K562 (cell line): Measurements from ENCODE around the gene ZNF775. TPM values are rescaled to one million over a fixed set of nuclear protein-coding genes. Genes with fewer than 3 reads are reported as not detected.
A peak's percentile ranks its signal among the peaks of the same experiment; 100 is the strongest.

Source experiments
- ASH1L ChIP-seq: fragments of 450-650 bp; IDR thresholded peaks from 2 replicates; pipeline ENCODE4 v1.6.1; 2018; ENCODE audit warnings: borderline replicate concordance, mild to moderate bottlenecking, low read depth; ENCODE audit not compliant: partially characterized antibody
- CBX2 ChIP-seq: fragments of 200-600 bp; sonication (generic); IDR thresholded peaks from one replicate; pipeline ENCODE4 v1.6.1; 2012; ENCODE audit warnings: mild to moderate bottlenecking, low read length, inconsistent platforms; ENCODE audit not compliant: insufficient read depth, poor library complexity, severe bottlenecking
- CSDE1 ChIP-seq, 2 experiments: fragments of 450-650 bp; IDR thresholded peaks; 2 replicates each; pipeline ENCODE4 v1.6.1; 2016; ENCODE audit warnings: mild to moderate bottlenecking in 1 of 2
- EP400 ChIP-seq: fragments of 450-650 bp; IDR thresholded peaks from 2 replicates; pipeline ENCODE4 v1.6.1; 2017; ENCODE audit warnings: antibody characterized with exemption, mild to moderate bottlenecking, moderate library complexity
- JUNB ChIP-seq: fragments of 450-650 bp; formaldehyde crosslinking; conservative IDR thresholded peaks from 2 replicates; pipeline ENCODE4 v1.4.0; 2020; ENCODE audit warnings: mild to moderate bottlenecking
- PHB2 ChIP-seq: fragments of 450-650 bp; IDR thresholded peaks from 2 replicates; pipeline ENCODE4 v1.6.1; 2017; ENCODE audit warnings: low read depth
- SETDB1 ChIP-seq: IDR thresholded peaks from one replicate; pipeline ENCODE4 v1.6.1; 2012; ENCODE audit warnings: low read length, control low read depth, inconsistent platforms
- SIN3B ChIP-seq: fragments of 450-650 bp; IDR thresholded peaks from 2 replicates; pipeline ENCODE4 v1.6.1; 2017; ENCODE audit warnings: low read depth, mild to moderate bottlenecking, moderate library complexity
- SOX6 ChIP-seq: fragments of 450-650 bp; IDR thresholded peaks from 2 replicates; pipeline ENCODE4 v1.6.1; 2014; ENCODE audit warnings: mild to moderate bottlenecking
- ZNF780A ChIP-seq: fragments of 250-450 bp; sonication (Bioruptor Pico); IDR thresholded peaks from 2 replicates; pipeline ENCODE4 v1.5.0; 2021; ENCODE audit warnings: mild to moderate bottlenecking
- ZSCAN32 ChIP-seq: fragments of 450-650 bp; formaldehyde crosslinking; IDR thresholded peaks from 2 replicates; pipeline ENCODE4 v1.4.0; 2020; ENCODE audit warnings: mild to moderate bottlenecking, moderate library complexity
- polyA plus RNA-seq, 8 experiments: library from polyadenylated mRNA; depleted of rRNA in 4 of 8; stranded (reverse) in 5 of 8; unstranded in 3 of 8; fragments of >200 nt; fragmentation: Nextera tagmentation in 2 of 8; fragmentation: Illumina TruSeq in 1 of 8; extraction: Ambion mirVana in 2 of 8; extraction: Trizol in 1 of 8; gene quantifications; 2 replicates each; pipeline versions ENCODE4 v1.2.1 to v1.2.3, GENCODE V29; 2011 to 2014; ENCODE audit warnings: inconsistent platforms in 1 of 8, missing spikeins in 1 of 8
- total RNA-seq, 7 experiments: library from RNA; depleted of rRNA in 6 of 7; stranded (reverse); fragments of >200 nt in 6 of 7; fragmentation: Illumina TruSeq in 2 of 7; extraction: Trizol in 2 of 7; gene quantifications; 2 replicates each; pipeline versions ENCODE4 v1.2.1 to v1.2.3, GENCODE V29; 2011 to 2021; ENCODE audit warnings: low replicate concordance in 1 of 7
- TF ChIP-seq, protein P1 (sequence below): fragments of 150-350 bp; IDR thresholded peaks from 2 replicates; pipeline ENCODE4 v1.6.1; 2014; ENCODE audit warnings: low read depth, mild to moderate bottlenecking, low read length, borderline replicate concordance
- TF ChIP-seq, protein P2 (sequence below), 2 experiments: fragments of 450-650 bp; IDR thresholded peaks; 2 replicates each; pipeline ENCODE4 v1.6.1; 2016; ENCODE audit warnings: mild to moderate bottlenecking in 2 of 2, borderline replicate concordance in 1 of 2, low read depth in 1 of 2, moderate library complexity in 1 of 2
- TF ChIP-seq, protein P3 (sequence below): sonication (generic); formaldehyde crosslinking; IDR thresholded peaks from 2 replicates; pipeline ENCODE4 v1.8.1; 2023; ENCODE audit warnings: mild to moderate bottlenecking, missing genetic modification reagents

Gene ZNF775
- total and polyA plus RNA-seq, 9 of the 15 experiments (the other 6 are each of a cell fraction or from before 2014, with no cell fraction given) = 0.04 to 18.7 (median 4.9) TPM

DNA sequence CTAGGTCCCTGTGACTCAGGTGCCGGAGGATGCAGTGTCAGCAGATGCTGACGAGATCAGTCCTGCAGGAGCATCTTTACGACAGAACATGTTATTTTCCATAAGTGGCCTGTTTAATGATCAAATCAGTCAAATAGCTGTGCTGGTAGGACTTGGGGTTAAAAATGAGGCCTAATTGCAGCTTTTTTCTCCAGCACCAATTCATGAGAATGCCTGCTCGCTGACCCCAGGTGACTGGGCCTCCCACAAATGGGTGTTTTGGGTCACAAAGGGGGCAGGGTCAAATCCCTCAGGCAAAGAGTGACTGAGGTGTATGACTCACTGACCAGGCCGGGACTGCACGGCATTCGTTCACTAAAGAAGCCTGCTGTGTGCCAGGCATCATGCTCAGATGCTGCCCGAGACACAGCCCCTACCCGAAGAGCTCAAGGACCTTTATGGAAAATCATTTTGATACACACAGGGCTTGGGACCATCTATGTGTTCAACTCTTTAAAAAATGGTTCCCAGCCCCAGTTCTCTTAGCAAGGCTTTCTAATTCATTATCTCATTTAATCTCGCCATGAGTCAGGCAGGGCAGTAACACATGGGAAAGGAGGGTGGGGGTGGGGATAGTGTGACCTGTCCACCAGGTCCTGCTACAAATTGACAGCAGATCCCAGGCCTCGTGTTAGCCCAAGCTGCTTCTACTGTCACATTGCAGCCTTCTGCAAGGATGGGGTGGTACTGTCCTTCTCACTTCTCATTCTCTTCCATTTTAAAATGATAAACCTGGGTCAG, 21.1 kb downstream of the ZNF775 start (continued):
- TF ChIP-seq EP400 = peak; percentile 78
- TF ChIP-seq, protein P1, sequence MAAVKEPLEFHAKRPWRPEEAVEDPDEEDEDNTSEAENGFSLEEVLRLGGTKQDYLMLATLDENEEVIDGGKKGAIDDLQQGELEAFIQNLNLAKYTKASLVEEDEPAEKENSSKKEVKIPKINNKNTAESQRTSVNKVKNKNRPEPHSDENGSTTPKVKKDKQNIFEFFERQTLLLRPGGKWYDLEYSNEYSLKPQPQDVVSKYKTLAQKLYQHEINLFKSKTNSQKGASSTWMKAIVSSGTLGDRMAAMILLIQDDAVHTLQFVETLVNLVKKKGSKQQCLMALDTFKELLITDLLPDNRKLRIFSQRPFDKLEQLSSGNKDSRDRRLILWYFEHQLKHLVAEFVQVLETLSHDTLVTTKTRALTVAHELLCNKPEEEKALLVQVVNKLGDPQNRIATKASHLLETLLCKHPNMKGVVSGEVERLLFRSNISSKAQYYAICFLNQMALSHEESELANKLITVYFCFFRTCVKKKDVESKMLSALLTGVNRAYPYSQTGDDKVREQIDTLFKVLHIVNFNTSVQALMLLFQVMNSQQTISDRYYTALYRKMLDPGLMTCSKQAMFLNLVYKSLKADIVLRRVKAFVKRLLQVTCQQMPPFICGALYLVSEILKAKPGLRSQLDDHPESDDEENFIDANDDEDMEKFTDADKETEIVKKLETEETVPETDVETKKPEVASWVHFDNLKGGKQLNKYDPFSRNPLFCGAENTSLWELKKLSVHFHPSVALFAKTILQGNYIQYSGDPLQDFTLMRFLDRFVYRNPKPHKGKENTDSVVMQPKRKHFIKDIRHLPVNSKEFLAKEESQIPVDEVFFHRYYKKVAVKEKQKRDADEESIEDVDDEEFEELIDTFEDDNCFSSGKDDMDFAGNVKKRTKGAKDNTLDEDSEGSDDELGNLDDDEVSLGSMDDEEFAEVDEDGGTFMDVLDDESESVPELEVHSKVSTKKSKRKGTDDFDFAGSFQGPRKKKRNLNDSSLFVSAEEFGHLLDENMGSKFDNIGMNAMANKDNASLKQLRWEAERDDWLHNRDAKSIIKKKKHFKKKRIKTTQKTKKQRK = no peak
- TF ChIP-seq ZSCAN32 (CRISPR knock-in tag) = no peak
- TF ChIP-seq SETDB1 = no peak
- TF ChIP-seq JUNB = no peak
- TF ChIP-seq CBX2 = no peak
- TF ChIP-seq PHB2 = no peak
- no peak for TF ChIP-seq ZNF780A (CRISPR knock-in tag)
- peak; percentile 66 for TF ChIP-seq SOX6
- TF ChIP-seq SIN3B = no peak
- peak in 1 of 2 experiments; percentile 11; a peak in 1 of 4 replicates for TF ChIP-seq CSDE1 (IDR thresholded peaks at IDR 0.05)
- TF ChIP-seq, protein P2, sequence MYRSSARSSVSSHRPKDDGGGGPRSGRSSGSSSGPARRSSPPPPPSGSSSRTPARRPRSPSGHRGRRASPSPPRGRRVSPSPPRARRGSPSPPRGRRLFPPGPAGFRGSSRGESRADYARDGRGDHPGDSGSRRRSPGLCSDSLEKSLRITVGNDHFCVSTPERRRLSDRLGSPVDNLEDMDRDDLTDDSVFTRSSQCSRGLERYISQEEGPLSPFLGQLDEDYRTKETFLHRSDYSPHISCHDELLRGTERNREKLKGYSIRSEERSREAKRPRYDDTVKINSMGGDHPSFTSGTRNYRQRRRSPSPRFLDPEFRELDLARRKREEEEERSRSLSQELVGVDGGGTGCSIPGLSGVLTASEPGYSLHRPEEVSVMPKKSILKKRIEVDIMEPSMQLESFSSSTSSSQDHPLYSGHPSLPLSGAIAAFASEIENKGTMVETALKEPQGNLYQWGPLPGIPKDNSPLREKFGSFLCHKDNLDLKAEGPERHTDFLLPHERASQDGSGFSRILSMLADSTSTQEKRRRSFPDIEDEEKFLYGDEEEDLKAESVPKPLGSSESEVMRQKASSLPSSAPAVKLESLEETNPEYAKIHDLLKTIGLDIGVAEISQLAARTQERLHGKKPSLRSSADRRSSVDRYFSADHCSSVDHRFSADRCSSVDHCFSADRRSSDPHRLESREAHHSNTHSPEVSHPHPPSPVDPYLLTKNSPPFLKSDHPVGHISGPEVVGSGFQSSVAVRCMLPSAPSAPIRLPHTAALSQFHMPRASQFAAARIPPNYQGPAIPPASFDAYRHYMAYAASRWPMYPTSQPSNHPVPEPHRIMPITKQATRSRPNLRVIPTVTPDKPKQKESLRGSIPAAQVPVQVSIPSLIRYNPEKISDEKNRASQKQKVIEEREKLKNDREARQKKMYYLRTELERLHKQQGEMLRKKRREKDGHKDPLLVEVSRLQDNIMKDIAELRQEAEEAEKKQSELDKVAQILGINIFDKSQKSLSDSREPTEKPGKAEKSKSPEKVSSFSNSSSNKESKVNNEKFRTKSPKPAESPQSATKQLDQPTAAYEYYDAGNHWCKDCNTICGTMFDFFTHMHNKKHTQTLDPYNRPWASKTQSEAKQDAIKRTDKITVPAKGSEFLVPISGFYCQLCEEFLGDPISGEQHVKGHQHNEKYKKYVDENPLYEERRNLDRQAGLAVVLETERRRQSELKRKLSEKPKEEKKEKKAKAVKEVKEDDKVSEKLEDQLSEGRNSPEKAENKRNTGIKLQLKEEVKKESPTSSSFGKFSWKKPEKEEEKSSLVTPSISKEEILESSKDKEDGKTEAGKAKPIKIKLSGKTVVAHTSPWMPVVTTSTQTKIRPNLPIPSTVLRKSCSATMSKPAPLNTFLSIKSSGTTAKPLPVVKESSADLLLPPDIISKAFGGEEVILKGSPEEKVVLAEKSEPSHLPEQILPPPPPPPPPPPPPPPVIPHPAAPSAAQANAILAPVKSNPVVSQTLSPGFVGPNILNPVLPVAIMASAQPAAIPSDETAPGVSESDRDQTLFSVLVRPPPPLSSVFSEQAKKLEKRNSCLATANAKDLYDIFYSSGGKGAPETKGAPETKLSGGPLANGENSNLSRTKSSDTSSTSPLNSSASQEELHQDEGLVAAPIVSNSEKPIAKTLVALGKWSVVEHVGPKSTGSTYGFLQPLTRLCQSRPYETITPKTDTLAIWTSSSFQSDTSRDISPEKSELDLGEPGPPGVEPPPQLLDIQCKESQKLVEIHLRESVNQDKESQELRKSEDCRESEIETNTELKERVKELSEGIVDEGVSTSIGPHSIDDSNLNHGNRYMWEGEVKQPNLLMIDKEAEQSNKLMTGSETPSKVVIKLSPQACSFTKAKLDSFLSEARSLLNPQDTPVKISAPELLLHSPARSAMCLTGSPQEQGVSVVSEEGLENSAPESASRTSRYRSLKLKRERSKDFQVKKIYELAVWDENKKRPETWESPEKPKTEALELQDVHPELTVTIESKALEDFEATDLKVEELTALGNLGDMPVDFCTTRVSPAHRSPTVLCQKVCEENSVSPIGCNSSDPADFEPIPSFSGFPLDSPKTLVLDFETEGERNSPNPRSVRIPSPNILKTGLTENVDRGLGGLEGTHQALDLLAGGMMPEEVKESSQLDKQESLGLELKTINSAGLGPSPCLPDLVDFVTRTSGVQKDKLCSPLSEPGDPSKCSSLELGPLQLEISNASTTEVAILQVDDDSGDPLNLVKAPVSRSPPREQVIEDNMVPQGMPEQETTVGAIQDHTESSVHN (IDR thresholded peaks at IDR 0.05; ENCODE audit: borderline replicate concordance in 1 of 2, low read depth in 1 of 2) = peak in 1 of 2 experiments; percentile 86; a peak in 2 of 4 replicates
- TF ChIP-seq, protein P3, sequence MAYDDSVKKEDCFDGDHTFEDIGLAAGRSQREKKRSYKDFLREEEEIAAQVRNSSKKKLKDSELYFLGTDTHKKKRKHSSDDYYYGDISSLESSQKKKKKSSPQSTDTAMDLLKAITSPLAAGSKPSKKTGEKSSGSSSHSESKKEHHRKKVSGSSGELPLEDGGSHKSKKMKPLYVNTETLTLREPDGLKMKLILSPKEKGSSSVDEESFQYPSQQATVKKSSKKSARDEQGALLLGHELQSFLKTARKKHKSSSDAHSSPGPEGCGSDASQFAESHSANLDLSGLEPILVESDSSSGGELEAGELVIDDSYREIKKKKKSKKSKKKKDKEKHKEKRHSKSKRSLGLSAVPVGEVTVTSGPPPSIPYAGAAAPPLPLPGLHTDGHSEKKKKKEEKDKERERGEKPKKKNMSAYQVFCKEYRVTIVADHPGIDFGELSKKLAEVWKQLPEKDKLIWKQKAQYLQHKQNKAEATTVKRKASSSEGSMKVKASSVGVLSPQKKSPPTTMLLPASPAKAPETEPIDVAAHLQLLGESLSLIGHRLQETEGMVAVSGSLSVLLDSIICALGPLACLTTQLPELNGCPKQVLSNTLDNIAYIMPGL (CRISPR knock-in tag) = no peak
- TF ChIP-seq ASH1L = peak; percentile 52
